A673 (cell line): ENCODE results near the gene SEC14L3. TPM values are rescaled to one million over a fixed set of nuclear protein-coding genes. Genes with fewer than 3 reads are reported as not detected.

Experiments
- BruUV-seq: library from RNA; stranded (reverse); fragments of 400-500 nt; replicated peaks from 2 replicates; lab custom pipeline; 2021; lab: Mats Ljungman, UMichigan
- CTCF ChIA-PET: fragments of 300-600 bp; sonication (Branson Sonifier 250); formaldehyde crosslinking; loops from one replicate; lab custom pipeline; 2022; ENCODE audit warnings: antibody characterized with exemption; lab: Charles Lee
- POLR2A ChIA-PET: fragments of 300-600 bp; sonication (Branson Sonifier 250); formaldehyde crosslinking; loops from one replicate; lab custom pipeline; 2022; ENCODE audit warnings: antibody characterized with exemption; ENCODE audit not compliant: low non-redundant PET; lab: Charles Lee
- DNase-seq: peaks from one replicate; pipeline ENCODE4 v3.0.0-alpha.2; 2015; ENCODE audit warnings: low spot score
- H3K27ac ChIP-seq: fragments of 200-600 bp; sonication (generic); 2 replicates; pipeline ENCODE4 v1.5.1; 2016; ENCODE audit warnings: mixed run types, low read depth, mild to moderate bottlenecking, mixed read lengths, antibody characterized with exemption, low read length; ENCODE audit not compliant: poor library complexity, severe bottlenecking
- H3K27me3 ChIP-seq: fragments of 200-600 bp; sonication (generic); replicated peaks from 2 replicates; pipeline ENCODE4 v1.6.1; 2017; ENCODE audit warnings: mixed run types, low read depth, mild to moderate bottlenecking, mixed read lengths, antibody characterized with exemption, low read length; ENCODE audit not compliant: insufficient read depth, poor library complexity
- H3K36me3 ChIP-seq: fragments of 200-600 bp; sonication (generic); 2 replicates; pipeline ENCODE4 v1.6.1; 2016; ENCODE audit warnings: mixed run types, mild to moderate bottlenecking, mixed read lengths, antibody characterized with exemption, low read length; ENCODE audit not compliant: insufficient read depth, poor library complexity, severe bottlenecking
- H3K4me1 ChIP-seq: fragments of 200-600 bp; sonication (generic); 2 replicates; pipeline ENCODE4 v1.6.1; 2017; ENCODE audit warnings: mixed run types, mild to moderate bottlenecking, mixed read lengths, antibody characterized with exemption, low read length; ENCODE audit not compliant: insufficient read depth, poor library complexity, severe bottlenecking
- H3K4me3 ChIP-seq: fragments of 200-600 bp; sonication (generic); 2 replicates; pipeline ENCODE4 v1.5.1; 2016; ENCODE audit warnings: low read depth, mixed run types, mild to moderate bottlenecking, mixed read lengths, low read length; ENCODE audit not compliant: poor library complexity, severe bottlenecking
- H3K9me3 ChIP-seq: fragments of 200-600 bp; sonication (generic); 2 replicates; pipeline ENCODE4 v1.6.1; 2016; ENCODE audit warnings: mixed run types, low read depth, mild to moderate bottlenecking, mixed read lengths, antibody characterized with exemption, low read length; ENCODE audit not compliant: poor library complexity, severe bottlenecking
- CTCF ChIP-seq: fragments of 300-800, 200-600 bp; sonication (generic); conservative IDR thresholded peaks from 2 replicates; pipeline ENCODE4 v1.5.1; 2017; ENCODE audit warnings: low read depth, mild to moderate bottlenecking, antibody characterized with exemption, low read length, moderate library complexity, mixed read lengths
- EZH2 ChIP-seq: fragments of 200-600 bp; sonication (generic); IDR thresholded peaks from 2 replicates; pipeline ENCODE4 v1.6.1; 2017; ENCODE audit warnings: borderline replicate concordance, low read depth, mild to moderate bottlenecking, mixed read lengths, antibody characterized with exemption, low read length; ENCODE audit not compliant: poor library complexity, severe bottlenecking
- intact Hi-C: fragments of 100-400 bp; cut with micrococcal nuclease; formaldehyde crosslinking; loops from one replicate; pipeline ENCODE4 v1.10.0; 2022; ENCODE audit not compliant: unreplicated experiment
- total RNA-seq: library from RNA; stranded (reverse); gene quantifications from 2 replicates; pipeline ENCODE4 v1.2.3, GENCODE V29; 2021

The SEC14L3 gene
- total RNA-seq, 1 experiment from 2014 or later: not detected

- TF ChIP-seq CTCF (no peak), EZH2 (no peak)
- no peaks in the 10 kb centered on the region for H3K27me3 ChIP-seq
- ChIA-PET CTCF (no interaction called here), POLR2A (no interaction called here)
- H3K4me3 ChIP-seq: no peak overlapping the region
- DNase-seq: no peak
- H3K27ac ChIP-seq: no peak overlapping the region
- intact Hi-C loops: no loop called here
- no peaks in the 10 kb centered on the region for H3K36me3 ChIP-seq
- no peaks in the 10 kb centered on the region for H3K4me1 ChIP-seq
- H3K9me3 ChIP-seq: no peaks in the 10 kb centered on the region
- BruUV-seq: no TSS peak
Measured at GRCh38 chr22:30516273-30516672, 44.5 kb upstream of the SEC14L3 start.

DNA sequence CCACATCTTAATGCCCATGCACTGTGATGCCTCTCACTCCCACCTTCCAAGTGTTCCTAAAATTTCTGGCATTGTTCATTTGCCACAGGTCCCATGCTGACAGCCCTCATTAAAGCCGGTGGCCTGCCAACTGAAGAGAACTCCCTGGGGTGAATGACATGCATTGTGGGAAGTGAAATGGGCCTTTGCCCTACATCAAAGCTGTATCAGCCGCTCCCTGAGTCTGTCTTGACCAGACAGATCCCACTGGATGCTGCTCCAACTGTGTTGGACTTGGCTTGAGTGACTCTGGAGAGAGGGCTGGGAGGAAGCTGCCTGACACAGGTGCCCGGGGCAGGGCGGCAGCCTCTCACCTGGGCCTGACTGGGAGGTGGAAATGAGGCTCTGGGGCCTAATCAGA is 42.4 kb upstream of the SEC14L3 start:
- intact Hi-C loops: no loop called here
- H3K4me3 ChIP-seq: no peak overlapping the region
- H3K36me3 ChIP-seq: no peaks in the 10 kb centered on the region
- ChIA-PET CTCF (no interaction called here), POLR2A (no interaction called here)
- H3K27me3 ChIP-seq: no peaks in the 10 kb centered on the region
- no peak overlapping the region for H3K27ac ChIP-seq
- BruUV-seq: no TSS peak
- TF ChIP-seq CTCF: no peak
- TF ChIP-seq EZH2: no peak
- DNase-seq: no peak
- no peaks in the 10 kb centered on the region for H3K9me3 ChIP-seq
- no peaks in the 10 kb centered on the region for H3K4me1 ChIP-seq

DNA sequence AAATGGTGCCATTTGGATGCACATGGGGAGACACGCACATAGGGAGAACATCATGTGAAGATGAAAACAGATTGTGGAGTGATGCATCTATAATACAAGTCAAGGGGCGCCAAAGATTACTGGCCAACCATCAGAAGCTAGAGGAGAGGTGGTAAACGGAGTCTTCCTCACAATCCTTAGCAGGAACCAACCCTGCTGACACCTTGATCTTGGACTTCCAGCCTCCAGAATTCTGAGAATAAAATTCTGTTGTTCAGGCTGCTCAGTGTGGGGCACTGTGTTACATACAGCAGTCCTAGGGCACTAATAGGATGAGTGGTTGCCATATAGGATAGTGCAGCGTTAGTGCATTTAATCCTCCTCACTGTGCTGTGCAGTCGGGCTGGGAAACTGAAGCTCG is 41.6 kb upstream of the SEC14L3 start:
- Histone ChIP-seq H3K27me3 (no peaks in the 10 kb centered on the region), H3K9me3 (no peaks in the 10 kb centered on the region), H3K4me3 (no peak overlapping the region), H3K4me1 (no peaks in the 10 kb centered on the region), H3K36me3 (no peaks in the 10 kb centered on the region), H3K27ac (no peak overlapping the region)
- intact Hi-C loops: no loop called here
- no peak for DNase-seq
- ChIA-PET POLR2A (no interaction called here), CTCF (no interaction called here)
- BruUV-seq: no TSS peak
- TF ChIP-seq EZH2 (no peak), CTCF (no peak)
